Heart left ventricle (tissue), 16 donors: Measurements from ENCODE around the gene SCRN2. TPM values are rescaled to one million over a fixed set of nuclear protein-coding genes. Genes with fewer than 3 reads are reported as not detected.

Source experiments
- ATAC-seq, 4 donors: fragments of 200-7000 bp; cut with Tn5 transposase; one replicate each; pipeline ENCODE4 v1.9.1; 2020 to 2022; ENCODE audit warnings: moderate library complexity in 4 of 4, mild to moderate bottlenecking in 3 of 4, moderate number of reproducible peaks in 1 of 4
- DNase-seq, 5 donors: peaks; one replicate each; pipeline ENCODE4 v3.0.0-alpha.2; 2020
- H3K27ac ChIP-seq, 12 donors: fragments of 200-600 bp; sonication (generic) in 4 of 12; one replicate each; pipeline versions ENCODE4 v1.5.0 to v1.8.0; 2016 to 2022; ENCODE audit warnings: mild to moderate bottlenecking in 2 of 12
- H3K27me3 ChIP-seq, 9 donors: fragments of 200-600 bp; sonication (generic) in 2 of 9; one replicate each; pipeline versions ENCODE4 v1.5.1 to v1.8.0; 2016 to 2022; ENCODE audit warnings: mild to moderate bottlenecking in 3 of 9
- H3K36me3 ChIP-seq, 9 donors: fragments of 200-600 bp; sonication (generic) in 2 of 9; one replicate each; pipeline versions ENCODE4 v1.5.0 to v1.8.0; 2018 to 2022; ENCODE audit warnings: mild to moderate bottlenecking in 2 of 9
- H3K4me1 ChIP-seq, 12 donors: fragments of 200-600 bp; sonication (generic) in 4 of 12; one replicate each; pipeline versions ENCODE4 v1.5.0 to v1.8.0; 2016 to 2022; ENCODE audit warnings: mild to moderate bottlenecking in 3 of 12
- H3K4me3 ChIP-seq, 12 donors: fragments of 200-600 bp; sonication (generic) in 4 of 12; one replicate each; pipeline versions ENCODE4 v1.5.0 to v1.8.0; 2017 to 2022; ENCODE audit warnings: mild to moderate bottlenecking in 9 of 12, moderate library complexity in 4 of 12
- H3K9me3 ChIP-seq, 12 donors: fragments of 200-600 bp; sonication (generic) in 4 of 12; one replicate each; pipeline versions ENCODE4 v1.5.0 to v1.8.0; 2016 to 2022; ENCODE audit warnings: mild to moderate bottlenecking in 1 of 12
- POLR2A ChIP-seq, 2 donors: fragments of 450-650 bp; IDR thresholded peaks; one replicate each; pipeline ENCODE4 v1.6.1; 2017; ENCODE audit warnings: antibody characterized with exemption in 2 of 2, mild to moderate bottlenecking in 2 of 2, moderate library complexity in 2 of 2
- WGBS, 4 donors: extraction: QIAGEN DNeasy Blood & Tissue Kit in 2 of 4; methylation state at CpG; one replicate each; pipeline versions ENCODE4 v1.1.5 to v1.1.7; 2013 to 2018; 5-methylcytosine and 5-hydroxymethylcytosine counted together
- intact Hi-C, 10 donors: fragments of 100-400 bp; cut with DNase I; formaldehyde crosslinking; loops; one replicate each; pipeline versions ENCODE4 v1.11.1 to v1.14.2; 2022
- polyA plus RNA-seq, 2 donors: library from polyadenylated mRNA; stranded (reverse); fragments of 200-250 nt; gene quantifications; one replicate each; pipeline ENCODE4 v1.2.3, GENCODE V29; 2013
- total RNA-seq, 9 donors: library from RNA; depleted of rRNA in 2 of 9; stranded (reverse); fragments of >200 nt in 2 of 9; fragmentation: NEBNext Ultra II Directional in 3 of 9; extraction: Animal tissue kit (Norgen Biotek cat#: 25700) in 3 of 9; gene quantifications; one replicate each; pipeline versions ENCODE4 v1.1.0 to v1.2.4, GENCODE V29; 2016 to 2023
- TF ChIP-seq, protein P1 (sequence below), 12 donors: fragments of 200-600 bp; sonication (generic) in 4 of 12; IDR thresholded peaks; one replicate each; pipeline versions ENCODE4 v1.5.0 to v1.8.0; 2018 to 2022; ENCODE audit warnings: antibody characterized with exemption in 12 of 12, mild to moderate bottlenecking in 5 of 12
- donor health status: ischemic (EF 13 %, LVEDD 7.1; RV severe dilation, severe dysfunction).
- donor health status: healthy with polysubstance abuse.
- donor health status: DM: no; HTN: yes; CAD: no.
- donor health status: DM: no; HTN: no; CAD: no.
- donor health status: ischemic (EF 25% LVEDD 6.9; RV normal size, moderate dysfunction).
- donor health status: ischemic (EF 25% LVEDD 5.7; RV mildly dilated, moderate dysfunction).
- donor health status: healthy.
- donor health status: DM: yes; HTN: yes; CAD: no.
- donor health status: ischemic (EF 35%, LVEDD 5.7; RV mildly dilated, moderate dysfunction).
- donor health status: nonischemic (EF 11% LVEDD 7.7; RV severe dilation, severe dysfunction).
- donor health status: DM: yes; HTN: yes; CAD: no.
- donor health status: PGD.
- donor health status: ischemic (EF 29% LVEDD 5.4; RV normal size, mild dysfunction).
- donor health status: nonischemic (EF 23%, LVEDD 6.1; RV moderate dilation, normal function).

The SCRN2 gene
- total and polyA plus RNA-seq, 11 donors: 17.5 to 58.5 (median 33.9) TPM

DNA sequence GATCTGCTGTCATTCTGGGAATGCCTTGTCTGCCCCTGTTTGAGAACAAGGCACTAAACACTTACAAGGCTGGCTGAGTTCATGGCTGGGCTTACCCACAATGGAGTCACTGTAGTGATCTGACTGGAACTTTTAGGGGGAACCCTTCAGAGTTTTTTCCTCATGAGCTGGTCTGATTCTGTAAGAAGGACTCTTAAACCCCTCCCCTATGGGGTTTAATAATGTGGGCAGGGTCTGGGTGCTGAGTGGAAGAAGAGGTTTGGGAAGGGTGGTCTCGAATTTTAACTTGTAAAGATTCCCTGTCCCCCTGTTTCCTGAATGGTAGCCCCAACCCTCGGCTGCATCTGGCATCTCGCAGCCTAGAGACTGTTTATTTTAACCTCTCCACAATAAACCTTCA, 50.0 kb downstream of the SCRN2 start:
- DNase-seq (no peak), ATAC-seq (no peak)
- Histone ChIP-seq H3K27me3 (peaks cover 17 to 89% (median 68%) of the 10 kb centered on the region in 9 donors), H3K36me3 (no peaks in the 10 kb centered on the region), H3K4me3 (no peak overlapping the region), H3K4me1 (peaks cover 0 to 10% (median 5%) of the 10 kb centered on the region in 12 donors), H3K27ac (no peak overlapping the region), H3K9me3 (no peaks in the 10 kb centered on the region)
- TF ChIP-seq, protein P1, sequence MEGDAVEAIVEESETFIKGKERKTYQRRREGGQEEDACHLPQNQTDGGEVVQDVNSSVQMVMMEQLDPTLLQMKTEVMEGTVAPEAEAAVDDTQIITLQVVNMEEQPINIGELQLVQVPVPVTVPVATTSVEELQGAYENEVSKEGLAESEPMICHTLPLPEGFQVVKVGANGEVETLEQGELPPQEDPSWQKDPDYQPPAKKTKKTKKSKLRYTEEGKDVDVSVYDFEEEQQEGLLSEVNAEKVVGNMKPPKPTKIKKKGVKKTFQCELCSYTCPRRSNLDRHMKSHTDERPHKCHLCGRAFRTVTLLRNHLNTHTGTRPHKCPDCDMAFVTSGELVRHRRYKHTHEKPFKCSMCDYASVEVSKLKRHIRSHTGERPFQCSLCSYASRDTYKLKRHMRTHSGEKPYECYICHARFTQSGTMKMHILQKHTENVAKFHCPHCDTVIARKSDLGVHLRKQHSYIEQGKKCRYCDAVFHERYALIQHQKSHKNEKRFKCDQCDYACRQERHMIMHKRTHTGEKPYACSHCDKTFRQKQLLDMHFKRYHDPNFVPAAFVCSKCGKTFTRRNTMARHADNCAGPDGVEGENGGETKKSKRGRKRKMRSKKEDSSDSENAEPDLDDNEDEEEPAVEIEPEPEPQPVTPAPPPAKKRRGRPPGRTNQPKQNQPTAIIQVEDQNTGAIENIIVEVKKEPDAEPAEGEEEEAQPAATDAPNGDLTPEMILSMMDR (IDR thresholded peaks at IDR 0.05): no peak
- no peak for TF ChIP-seq POLR2A (IDR thresholded peaks at IDR 0.05)
- intact Hi-C loops: loop anchor here in 4 of 10 donors (5.0 to 10.0 kb wide), 4 partner anchors 86 to 126 kb away; partner anchors contain the start of gene TBKBP1 (in 1 of the 4)
- 41 to 49% (median 44%) methylated on average over 3 of the region's 3 CpGs for WGBS, 4 donors

GRCh38 chr17:47789611-47790561, 51.2 kb downstream of the SCRN2 start:
- intact Hi-C loops: loop anchor here in 7 of 10 donors (5.0 to 10.0 kb wide), 5 partner anchors 73 to 125 kb away; partner anchors contain the start of gene TBKBP1 (in 2 of the 7)
- Histone ChIP-seq H3K4me3 (peak overlapping the region in 11 of 12 donors; percentile 32 to 51 (median 42)), H3K27ac (no peak overlapping the region), H3K9me3 (no peaks in the 10 kb centered on the region), H3K4me1 (peaks cover 0 to 10% (median 5%) of the 10 kb centered on the region in 12 donors), H3K27me3 (peaks cover 17 to 95% (median 65%) of the 10 kb centered on the region in 9 donors), H3K36me3 (no peaks in the 10 kb centered on the region)
- TF ChIP-seq, protein P1 (IDR thresholded peaks at IDR 0.05): peak; percentile 30 to 66 (median 48)
- no peak for TF ChIP-seq POLR2A (IDR thresholded peaks at IDR 0.05)
- peak in 4 of 5 donors; percentile 35 to 79 (median 61) for DNase-seq
- WGBS, 4 donors: 2 to 3% (median 2%) methylated on average over 45 to 70 of the region's 70 CpGs
- ATAC-seq: peak; percentile 42 to 95 (median 89)

Other genes starting within 250 kb of the SCRN2 start
- gene KPNB1, start 191.4 kb downstream of the SCRN2 start, total RNA-seq: 100 to 1,000 TPM; 118 to 236 (median 192) TPM
- 100 to 1,000 TPM in 1 of 2 donors, 10 to 100 TPM in 1; 30.7 to 136 TPM for gene KPNB1, start 191.4 kb downstream of the SCRN2 start, polyA plus RNA-seq
- gene TBKBP1, start 147.1 kb downstream of the SCRN2 start, total RNA-seq: 10 to 100 TPM; 11.3 to 24.8 (median 12.0) TPM
- 10 to 100 TPM; 14.8 to 23.8 TPM for gene TBKBP1, start 147.1 kb downstream of the SCRN2 start, polyA plus RNA-seq
- gene TBX21, start 108.0 kb downstream of the SCRN2 start, total RNA-seq: 1 to 10 TPM in 1 of 9 donors, under 1 TPM in 6, not detected in 2; 0.09 to 3.2 (median 0.28) TPM
- under 1 TPM; 0.07 to 0.15 TPM for gene TBX21, start 108.0 kb downstream of the SCRN2 start, polyA plus RNA-seq
- gene OSBPL7, start 19.5 kb downstream of the SCRN2 start, total RNA-seq: 1 to 10 TPM; 1.5 to 7.4 (median 5.8) TPM
- 1 to 10 TPM; 3.0 to 5.2 TPM for gene OSBPL7, start 19.5 kb downstream of the SCRN2 start, polyA plus RNA-seq
- 10 to 100 TPM; 45.8 to 79.2 (median 63.2) TPM for gene MRPL10, start 9.7 kb downstream of the SCRN2 start, total RNA-seq
- 10 to 100 TPM; 43.8 to 64.5 TPM for gene MRPL10, start 9.7 kb downstream of the SCRN2 start, polyA plus RNA-seq
- under 1 TPM in 7 of 9 donors, not detected in 2; 0.22 to 0.44 (median 0.35) TPM for gene LRRC46, start 9.6 kb downstream of the SCRN2 start, total RNA-seq
- gene LRRC46, start 9.6 kb downstream of the SCRN2 start, polyA plus RNA-seq: under 1 TPM; 0.17 to 0.23 TPM
- gene SP6, start 9.9 kb upstream of the SCRN2 start, total RNA-seq: under 1 TPM in 7 of 9 donors, not detected in 2; 0.12 to 0.88 (median 0.32) TPM
- 1 to 10 TPM in 1 of 2 donors, under 1 TPM in 1; 0.19 to 2.5 TPM for gene SP6, start 9.9 kb upstream of the SCRN2 start, polyA plus RNA-seq
- gene SP2, start 55.0 kb upstream of the SCRN2 start, total RNA-seq: 10 to 100 TPM; 11.1 to 21.2 (median 16.7) TPM
- gene SP2, start 55.0 kb upstream of the SCRN2 start, polyA plus RNA-seq: 10 to 100 TPM in 1 of 2 donors, 1 to 10 TPM in 1; 4.1 to 15.8 TPM
- gene PNPO, start 100.3 kb upstream of the SCRN2 start, total RNA-seq: 10 to 100 TPM; 24.2 to 45.0 (median 36.1) TPM
- 10 to 100 TPM; 12.6 to 16.1 TPM for gene PNPO, start 100.3 kb upstream of the SCRN2 start, polyA plus RNA-seq
- 1 to 10 TPM in 1 of 9 donors, not detected in 8; 2.7 TPM for gene PRR15L, start 116.6 kb upstream of the SCRN2 start, total RNA-seq
- under 1 TPM in 1 of 2 donors, not detected in 1; 0.04 TPM for gene PRR15L, start 116.6 kb upstream of the SCRN2 start, polyA plus RNA-seq
- gene CDK5RAP3, start 129.8 kb upstream of the SCRN2 start, total RNA-seq: 10 to 100 TPM; 41.2 to 80.9 (median 53.6) TPM
- gene CDK5RAP3, start 129.8 kb upstream of the SCRN2 start, polyA plus RNA-seq: 10 to 100 TPM; 53.8 to 56.6 TPM
- 10 to 100 TPM; 35.4 to 64.3 (median 54.8) TPM for gene COPZ2, start 196.5 kb upstream of the SCRN2 start, total RNA-seq
- gene COPZ2, start 196.5 kb upstream of the SCRN2 start, polyA plus RNA-seq: 10 to 100 TPM; 13.2 to 48.2 TPM
- 1,000 to 10,000 TPM in 1 of 9 donors, 100 to 1,000 TPM in 8; 375 to 1,055 (median 606) TPM for gene NFE2L1, start 207.1 kb upstream of the SCRN2 start, total RNA-seq
- 100 to 1,000 TPM; 254 to 385 TPM for gene NFE2L1, start 207.1 kb upstream of the SCRN2 start, polyA plus RNA-seq